ENCODE results near the gene SERPINB7.

- no peak for TF ChIP-seq NR1H2 (CRISPR knock-in tag; IDR thresholded peaks at IDR 0.05)
- no peak for TF ChIP-seq CTCF (IDR thresholded peaks at IDR 0.05)
- TF ChIP-seq, protein P1, sequence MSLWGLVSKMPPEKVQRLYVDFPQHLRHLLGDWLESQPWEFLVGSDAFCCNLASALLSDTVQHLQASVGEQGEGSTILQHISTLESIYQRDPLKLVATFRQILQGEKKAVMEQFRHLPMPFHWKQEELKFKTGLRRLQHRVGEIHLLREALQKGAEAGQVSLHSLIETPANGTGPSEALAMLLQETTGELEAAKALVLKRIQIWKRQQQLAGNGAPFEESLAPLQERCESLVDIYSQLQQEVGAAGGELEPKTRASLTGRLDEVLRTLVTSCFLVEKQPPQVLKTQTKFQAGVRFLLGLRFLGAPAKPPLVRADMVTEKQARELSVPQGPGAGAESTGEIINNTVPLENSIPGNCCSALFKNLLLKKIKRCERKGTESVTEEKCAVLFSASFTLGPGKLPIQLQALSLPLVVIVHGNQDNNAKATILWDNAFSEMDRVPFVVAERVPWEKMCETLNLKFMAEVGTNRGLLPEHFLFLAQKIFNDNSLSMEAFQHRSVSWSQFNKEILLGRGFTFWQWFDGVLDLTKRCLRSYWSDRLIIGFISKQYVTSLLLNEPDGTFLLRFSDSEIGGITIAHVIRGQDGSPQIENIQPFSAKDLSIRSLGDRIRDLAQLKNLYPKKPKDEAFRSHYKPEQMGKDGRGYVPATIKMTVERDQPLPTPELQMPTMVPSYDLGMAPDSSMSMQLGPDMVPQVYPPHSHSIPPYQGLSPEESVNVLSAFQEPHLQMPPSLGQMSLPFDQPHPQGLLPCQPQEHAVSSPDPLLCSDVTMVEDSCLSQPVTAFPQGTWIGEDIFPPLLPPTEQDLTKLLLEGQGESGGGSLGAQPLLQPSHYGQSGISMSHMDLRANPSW (CRISPR knock-in tag; conservative IDR thresholded peaks at IDR 0.05; ENCODE audit: low read depth) = no peak
Observed at GRCh38 chr18:63819786-63820185, 44.6 kb downstream of the SERPINB7 start.

All from WTC11 (cell line).